BE2C (cell line): ENCODE measurements around the gene CCDC30.

Experiments used
- DNase-seq: peaks from one replicate; pipeline ENCODE4 v3.0.0-alpha.2; 2020
- H3K27me3 ChIP-seq: fragments of 250-450 bp; sonication (Bioruptor Pico); 2 replicates; pipeline ENCODE4 v1.5.1; 2020; ENCODE audit warnings: mild to moderate bottlenecking
- H3K36me3 ChIP-seq: fragments of 250-450 bp; sonication (Bioruptor Pico); 2 replicates; pipeline ENCODE4 v1.5.1; 2020; ENCODE audit warnings: mild to moderate bottlenecking
- H3K4me1 ChIP-seq: fragments of 250-450 bp; sonication (Bioruptor Pico); 2 replicates; pipeline ENCODE4 v1.5.1; 2020
- H3K4me3 ChIP-seq: 2 replicates; pipeline ENCODE4 v1.5.1; 2011; ENCODE audit warnings: low read depth, low read length
- H3K9me3 ChIP-seq: fragments of 250-450 bp; sonication (Bioruptor Pico); 2 replicates; pipeline ENCODE4 v1.5.1; 2020
- TF ChIP-seq, protein P1 (sequence below): IDR thresholded peaks from 2 replicates; pipeline ENCODE4 v1.5.1; 2012; ENCODE audit warnings: mild to moderate bottlenecking, low read depth, low read length

Gene CCDC30

DNA sequence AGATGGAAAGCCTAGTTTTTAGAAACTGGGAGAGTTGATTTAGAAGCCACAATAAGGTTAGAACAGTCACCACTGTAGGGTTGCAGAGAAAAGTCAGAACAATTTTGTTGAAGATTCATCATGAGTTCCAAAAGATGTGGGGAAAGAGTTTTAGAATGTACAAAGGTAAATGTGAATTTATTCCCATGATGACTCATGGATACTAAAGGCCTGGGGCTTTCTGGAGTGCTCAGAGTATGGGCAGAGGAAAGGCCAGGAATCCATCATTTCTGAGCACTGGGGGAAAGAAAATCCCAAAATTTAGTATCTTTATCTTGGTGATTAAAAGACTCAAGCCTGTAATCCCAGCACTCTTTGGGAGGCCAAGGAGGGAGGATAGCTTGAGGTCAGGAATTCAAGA, 236.9 kb downstream of the CCDC30 start:
- Histone ChIP-seq H3K27me3 (no peaks in the 10 kb centered on the region), H3K36me3 (peaks cover 86% of the 10 kb centered on the region), H3K9me3 (no peaks in the 10 kb centered on the region), H3K4me1 (no peaks in the 10 kb centered on the region), H3K4me3 (no peak overlapping the region)
- TF ChIP-seq, protein P1, sequence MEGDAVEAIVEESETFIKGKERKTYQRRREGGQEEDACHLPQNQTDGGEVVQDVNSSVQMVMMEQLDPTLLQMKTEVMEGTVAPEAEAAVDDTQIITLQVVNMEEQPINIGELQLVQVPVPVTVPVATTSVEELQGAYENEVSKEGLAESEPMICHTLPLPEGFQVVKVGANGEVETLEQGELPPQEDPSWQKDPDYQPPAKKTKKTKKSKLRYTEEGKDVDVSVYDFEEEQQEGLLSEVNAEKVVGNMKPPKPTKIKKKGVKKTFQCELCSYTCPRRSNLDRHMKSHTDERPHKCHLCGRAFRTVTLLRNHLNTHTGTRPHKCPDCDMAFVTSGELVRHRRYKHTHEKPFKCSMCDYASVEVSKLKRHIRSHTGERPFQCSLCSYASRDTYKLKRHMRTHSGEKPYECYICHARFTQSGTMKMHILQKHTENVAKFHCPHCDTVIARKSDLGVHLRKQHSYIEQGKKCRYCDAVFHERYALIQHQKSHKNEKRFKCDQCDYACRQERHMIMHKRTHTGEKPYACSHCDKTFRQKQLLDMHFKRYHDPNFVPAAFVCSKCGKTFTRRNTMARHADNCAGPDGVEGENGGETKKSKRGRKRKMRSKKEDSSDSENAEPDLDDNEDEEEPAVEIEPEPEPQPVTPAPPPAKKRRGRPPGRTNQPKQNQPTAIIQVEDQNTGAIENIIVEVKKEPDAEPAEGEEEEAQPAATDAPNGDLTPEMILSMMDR = no peak
- no peak for DNase-seq

GRCh38 chr1:42703888-42704464, 240.9 kb downstream of the CCDC30 start:
- no peaks in the 10 kb centered on the region for H3K9me3 ChIP-seq
- H3K36me3 ChIP-seq = peaks cover 55% of the 10 kb centered on the region
- TF ChIP-seq, protein P1 = no peak
- H3K4me3 ChIP-seq = no peak overlapping the region
- H3K4me1 ChIP-seq = no peaks in the 10 kb centered on the region
- DNase-seq = no peak
- H3K27me3 ChIP-seq = no peaks in the 10 kb centered on the region
